ENCODE data around the gene PIP5KL1.

DNA sequence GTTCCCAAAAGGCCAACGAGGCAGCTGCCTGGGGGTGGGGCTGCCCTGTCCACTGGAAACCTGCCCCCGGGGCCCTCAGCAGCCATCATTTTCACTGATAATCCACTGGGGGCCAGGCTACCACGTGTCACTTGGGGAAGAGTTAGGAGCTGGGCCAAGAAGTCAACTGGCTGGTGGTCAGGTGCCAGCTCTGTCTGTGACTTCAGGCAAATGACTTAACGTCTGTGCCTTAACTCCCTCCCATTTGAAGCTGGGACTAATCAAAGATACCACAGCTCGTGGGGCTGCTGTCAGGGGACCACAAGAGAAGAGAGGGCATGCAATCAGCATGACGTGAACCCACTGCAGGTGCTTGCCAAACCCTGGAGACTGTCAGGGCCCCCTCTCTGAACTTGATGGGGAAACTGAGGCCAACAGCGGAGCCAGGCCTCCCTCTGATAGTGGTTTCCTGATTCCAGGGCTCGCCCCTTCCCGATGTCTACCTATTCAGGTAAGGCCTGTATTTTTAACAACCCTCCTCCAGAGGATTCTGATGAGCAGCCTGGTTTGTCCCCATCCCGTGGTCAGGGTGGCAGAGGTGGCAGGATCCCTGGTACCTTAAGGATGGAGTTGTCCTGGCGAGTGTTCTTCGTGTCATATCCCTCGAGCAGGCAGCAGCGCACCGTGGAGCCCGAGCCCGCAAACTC lies 19.4 kb upstream of the PIP5KL1 start:
- TF ChIP-seq, protein P1, sequence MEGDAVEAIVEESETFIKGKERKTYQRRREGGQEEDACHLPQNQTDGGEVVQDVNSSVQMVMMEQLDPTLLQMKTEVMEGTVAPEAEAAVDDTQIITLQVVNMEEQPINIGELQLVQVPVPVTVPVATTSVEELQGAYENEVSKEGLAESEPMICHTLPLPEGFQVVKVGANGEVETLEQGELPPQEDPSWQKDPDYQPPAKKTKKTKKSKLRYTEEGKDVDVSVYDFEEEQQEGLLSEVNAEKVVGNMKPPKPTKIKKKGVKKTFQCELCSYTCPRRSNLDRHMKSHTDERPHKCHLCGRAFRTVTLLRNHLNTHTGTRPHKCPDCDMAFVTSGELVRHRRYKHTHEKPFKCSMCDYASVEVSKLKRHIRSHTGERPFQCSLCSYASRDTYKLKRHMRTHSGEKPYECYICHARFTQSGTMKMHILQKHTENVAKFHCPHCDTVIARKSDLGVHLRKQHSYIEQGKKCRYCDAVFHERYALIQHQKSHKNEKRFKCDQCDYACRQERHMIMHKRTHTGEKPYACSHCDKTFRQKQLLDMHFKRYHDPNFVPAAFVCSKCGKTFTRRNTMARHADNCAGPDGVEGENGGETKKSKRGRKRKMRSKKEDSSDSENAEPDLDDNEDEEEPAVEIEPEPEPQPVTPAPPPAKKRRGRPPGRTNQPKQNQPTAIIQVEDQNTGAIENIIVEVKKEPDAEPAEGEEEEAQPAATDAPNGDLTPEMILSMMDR (IDR thresholded peaks at IDR 0.05; ENCODE audit: low read depth, low read length, poor library complexity, severe bottlenecking), result no peak
- TF ChIP-seq EZH2phosphoT487 (IDR thresholded peaks at IDR 0.05; ENCODE audit: borderline replicate concordance, low read length), result no peak
